Psoas muscle (tissue), 8 donors: ENCODE measurements around the gene LCE3C. TPM values are rescaled to one million over a fixed set of nuclear protein-coding genes. Genes with fewer than 3 reads are reported as not detected.

Experiments
- ATAC-seq, 4 donors: fragments of 200-7000 bp; cut with Tn5 transposase; one replicate each; pipeline ENCODE4 v1.9.1; 2020; ENCODE audit warnings: moderate library complexity in 3 of 4, mild to moderate bottlenecking in 2 of 4
- DNase-seq, 2 donors: peaks; one replicate each; pipeline ENCODE4 v3.0.0-alpha.2; 2020
- H3K27ac ChIP-seq: fragments of 200-600 bp; one replicate; pipeline ENCODE4 v1.8.0; 2022
- H3K27me3 ChIP-seq, 3 donors: fragments of 200-600 bp in 1 of 3; one replicate each; pipeline versions ENCODE4 v1.6.1 to v1.8.0; 2013 to 2022; ENCODE audit warnings: low read length in 2 of 3, mild to moderate bottlenecking in 2 of 3, moderate library complexity in 1 of 3; ENCODE audit not compliant: insufficient read depth in 3 of 3
- H3K36me3 ChIP-seq, 2 donors: fragments of 200-600 bp in 1 of 2; one replicate each; pipeline versions ENCODE4 v1.6.1 to v1.8.0; 2013 to 2022; ENCODE audit warnings: low read depth in 1 of 2, mild to moderate bottlenecking in 1 of 2, moderate library complexity in 1 of 2; ENCODE audit not compliant: insufficient read depth in 1 of 2
- H3K4me1 ChIP-seq: fragments of 200-600 bp; one replicate; pipeline ENCODE4 v1.8.0; 2022
- H3K4me3 ChIP-seq: fragments of 200-600 bp; one replicate; pipeline ENCODE4 v1.8.0; 2022; ENCODE audit warnings: mild to moderate bottlenecking
- H3K9me3 ChIP-seq: fragments of 200-600 bp; one replicate; pipeline ENCODE4 v1.8.0; 2022
- WGBS, 3 donors: extraction: QIAGEN DNeasy Blood & Tissue Kit; methylation state at CpG; one replicate each; pipeline versions ENCODE4 v1.1.6 to v1.1.7; 2013; 5-methylcytosine and 5-hydroxymethylcytosine counted together
- intact Hi-C, 2 donors: fragments of 100-400 bp; cut with DNase I; formaldehyde crosslinking; loops; one replicate each; pipeline versions ENCODE4 v1.11.0 to v1.14.2; 2022
- polyA plus RNA-seq, 3 donors: library from polyadenylated mRNA; stranded (reverse); fragments of 200-250 nt; gene quantifications; one replicate each; pipeline ENCODE4 v1.2.3, GENCODE V29; 2013
- total RNA-seq, 4 donors: library from RNA; stranded (reverse); fragmentation: NEBNext Ultra II Directional in 2 of 4; extraction: Animal tissue kit (Norgen Biotek cat#: 25700) in 2 of 4; gene quantifications; one replicate each; pipeline versions ENCODE4 v1.2.1 to v1.2.4, GENCODE V29; 2021 to 2023
- TF ChIP-seq, protein P1 (sequence below): fragments of 200-600 bp; IDR thresholded peaks from one replicate; pipeline ENCODE4 v1.8.0; 2022; ENCODE audit warnings: antibody characterized with exemption
- donor health status: healthy with polysubstance abuse.
- donor health status: DM: no; HTN: no; CAD: no; lungs with moderate emphysema.
- donor health status: Bipolar disorder and iron deficiency.
- donor health status: healthy.
- donor health status: DM: yes; HTN: yes; CAD: no.
- donor health status: DM: no; HTN: no; CAD: no.
- donor health status: DM: no; HTN: no; CAD: no.
- donor health status: DM: yes; HTN: yes; CAD: no.

LCE3C gene
- total and polyA plus RNA-seq, 7 donors: not detected

DNA sequence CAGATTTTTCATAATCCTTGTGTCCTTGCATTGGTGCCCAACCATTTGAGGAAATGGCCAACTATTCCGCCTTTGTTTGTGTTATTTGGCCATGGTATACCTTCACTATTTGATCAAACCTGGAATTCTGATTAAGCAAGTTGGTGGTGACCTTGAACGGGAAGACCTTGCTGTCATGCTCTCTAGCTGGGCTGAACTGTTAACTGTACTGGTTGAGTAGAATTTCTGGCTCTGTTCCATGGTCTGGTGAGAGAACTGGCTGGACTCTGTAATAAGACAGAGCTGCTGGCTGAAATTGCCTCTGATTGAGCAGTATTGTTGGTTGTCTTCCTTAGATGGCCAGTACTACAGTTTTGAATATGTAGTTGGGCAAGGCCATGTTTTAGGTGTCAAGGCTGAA lies 3.0 kb upstream of the LCE3C start:
- intact Hi-C loops: no loop called here
- no peaks in the 10 kb centered on the region for H3K9me3 ChIP-seq

DNA sequence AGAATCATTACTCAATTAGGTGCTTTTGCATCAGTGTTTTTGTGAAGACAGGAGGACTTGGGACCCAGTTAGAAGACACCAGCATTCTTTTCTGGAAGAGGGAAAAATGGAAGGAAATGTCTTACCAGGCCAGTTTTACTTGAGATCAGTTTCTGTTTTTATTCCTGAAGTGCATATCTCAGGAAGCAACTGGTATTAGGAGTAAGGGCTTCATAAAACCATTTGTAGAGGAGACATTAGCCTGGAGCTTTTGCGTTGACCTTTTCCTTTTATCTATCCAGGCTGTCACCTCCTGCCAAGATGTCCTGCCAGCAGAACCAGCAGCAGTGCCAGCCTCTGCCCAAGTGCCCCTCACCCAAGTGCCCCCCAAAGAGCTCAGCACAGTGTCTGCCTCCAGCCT lies 13.5 kb downstream of the LCE3C start, which contains the start of gene LCE3B:
Gene LCE3B (plus strand): TSS at position 301 of the 400 bp plus-strand sequence. CDS start 0 bp downstream, at position 301.
- WGBS, 3 donors: 79 to 89% methylated on average over 1 of the region's 1 CpG; no CpG with 5 or more reads in 1 of the 3 donors
- Histone ChIP-seq H3K27me3 (no peaks in the 10 kb centered on the region), H3K4me3 (no peak within 1 kb of the TSS), H3K36me3 (no peaks in the 10 kb centered on the region), H3K27ac (no peak within 1 kb of the TSS), H3K4me1 (no peaks in the 10 kb centered on the region), H3K9me3 (peaks cover 9% of the 10 kb centered on the region)
- ATAC-seq (no peak), DNase-seq (no peak)
- intact Hi-C loops: no loop called here
- TF ChIP-seq, protein P1, sequence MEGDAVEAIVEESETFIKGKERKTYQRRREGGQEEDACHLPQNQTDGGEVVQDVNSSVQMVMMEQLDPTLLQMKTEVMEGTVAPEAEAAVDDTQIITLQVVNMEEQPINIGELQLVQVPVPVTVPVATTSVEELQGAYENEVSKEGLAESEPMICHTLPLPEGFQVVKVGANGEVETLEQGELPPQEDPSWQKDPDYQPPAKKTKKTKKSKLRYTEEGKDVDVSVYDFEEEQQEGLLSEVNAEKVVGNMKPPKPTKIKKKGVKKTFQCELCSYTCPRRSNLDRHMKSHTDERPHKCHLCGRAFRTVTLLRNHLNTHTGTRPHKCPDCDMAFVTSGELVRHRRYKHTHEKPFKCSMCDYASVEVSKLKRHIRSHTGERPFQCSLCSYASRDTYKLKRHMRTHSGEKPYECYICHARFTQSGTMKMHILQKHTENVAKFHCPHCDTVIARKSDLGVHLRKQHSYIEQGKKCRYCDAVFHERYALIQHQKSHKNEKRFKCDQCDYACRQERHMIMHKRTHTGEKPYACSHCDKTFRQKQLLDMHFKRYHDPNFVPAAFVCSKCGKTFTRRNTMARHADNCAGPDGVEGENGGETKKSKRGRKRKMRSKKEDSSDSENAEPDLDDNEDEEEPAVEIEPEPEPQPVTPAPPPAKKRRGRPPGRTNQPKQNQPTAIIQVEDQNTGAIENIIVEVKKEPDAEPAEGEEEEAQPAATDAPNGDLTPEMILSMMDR: no peak

More for the DNA sequence above, 3.0 kb upstream of the LCE3C start:
- DNase-seq: no peak
- ATAC-seq: no peak
- Histone ChIP-seq H3K27ac (no peak overlapping the region), H3K4me3 (no peak overlapping the region), H3K27me3 (no peaks in the 10 kb centered on the region), H3K36me3 (no peaks in the 10 kb centered on the region), H3K4me1 (no peaks in the 10 kb centered on the region)
- TF ChIP-seq, protein P1: no peak
- WGBS, 3 donors: 84 to 88% methylated on average over 2 of the region's 2 CpGs; no CpG with 5 or more reads in 1 of the 3 donors

DNA sequence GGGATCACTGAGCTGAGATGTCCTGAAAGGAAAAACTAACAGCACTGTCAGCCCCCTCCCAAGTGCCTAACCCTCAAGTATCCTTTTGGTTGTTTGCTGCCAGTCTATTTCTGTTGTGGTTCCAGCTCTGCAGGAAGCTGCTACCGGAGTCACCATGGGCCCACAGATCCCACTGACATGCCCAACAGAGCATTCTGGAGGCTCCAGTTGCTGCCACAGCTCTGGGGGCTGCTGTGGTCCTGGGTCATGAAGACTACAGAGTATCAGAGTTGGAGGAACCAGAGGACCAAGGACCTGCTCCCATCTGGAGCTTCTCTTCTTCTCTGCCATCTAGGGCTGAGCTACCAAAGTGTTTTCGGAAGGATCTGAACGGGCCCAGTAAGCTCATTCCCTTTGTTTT lies 22.0 kb downstream of the LCE3C start:
- H3K9me3 ChIP-seq: peaks cover 12% of the 10 kb centered on the region
- TF ChIP-seq, protein P1: no peak
- H3K27me3 ChIP-seq: no peaks in the 10 kb centered on the region
- no peak overlapping the region for H3K4me3 ChIP-seq
- DNase-seq (no peak), ATAC-seq (no peak)
- H3K27ac ChIP-seq: no peak overlapping the region
- intact Hi-C loops: no loop called here
- H3K36me3 ChIP-seq: no peaks in the 10 kb centered on the region
- 35 to 55% (median 50%) methylated on average over 3 of the region's 3 CpGs for WGBS, 3 donors
- H3K4me1 ChIP-seq: no peaks in the 10 kb centered on the region

DNA sequence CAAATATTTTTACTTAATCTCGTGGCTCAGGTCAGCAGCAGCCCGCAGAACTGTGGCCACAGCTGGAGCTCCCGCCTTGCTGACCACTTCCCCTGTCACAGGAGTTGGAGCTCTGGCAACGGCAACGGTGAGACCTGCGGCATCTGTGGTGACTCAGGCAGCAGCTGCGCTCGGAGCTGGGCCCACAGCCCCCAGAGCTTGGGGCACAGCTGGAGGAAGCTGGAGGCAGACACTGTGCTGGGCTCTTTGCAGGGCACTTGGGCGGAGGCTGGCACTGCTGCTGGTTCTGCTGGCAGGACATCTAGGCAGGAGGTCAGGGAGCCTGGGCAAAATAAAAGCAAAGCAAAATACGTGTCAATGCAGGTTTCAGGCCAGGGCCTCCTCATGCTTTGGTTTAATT lies 22.8 kb downstream of the LCE3C start, which contains the start of gene LCE3A:
Gene LCE3A (minus strand): TSS at position 301 of the 400 bp plus-strand sequence. CDS start 0 bp downstream, at position 301.
- Histone ChIP-seq H3K9me3 (peaks cover 10% of the 10 kb centered on the region), H3K4me3 (no peak within 1 kb of the TSS), H3K27ac (no peak within 1 kb of the TSS), H3K36me3 (no peaks in the 10 kb centered on the region), H3K4me1 (no peaks in the 10 kb centered on the region), H3K27me3 (no peaks in the 10 kb centered on the region)
- DNase-seq: peak in 1 of 2 donors; percentile 62
- intact Hi-C loops: no loop called here
- WGBS, 3 donors: 21 to 39% (median 22%) methylated on average over 10 of the region's 10 CpGs
- TF ChIP-seq, protein P1: no peak
- peak; percentile 30 to 67 (median 42) for ATAC-seq
